A549 (cell line): ENCODE results near the gene MRPL55. TPM values are rescaled to one million over a fixed set of nuclear protein-coding genes. Genes with fewer than 3 reads are reported as not detected.

Source experiments
- ATAC-seq, 2 experiments: fragments of 200-7000 bp in 1 of 2; fragments of >200 bp in 1 of 2; cut with Nextera tagmentation in 1 of 2; cut with Tn5 transposase in 1 of 2; 3 replicates each; pipeline versions ENCODE4 v1.8.0 to v1.9.1; 2018 to 2020; ENCODE audit warnings: mild to moderate bottlenecking in 1 of 2, moderate library complexity in 1 of 2
- CTCF ChIA-PET: fragments of 300-600 bp; sonication (Branson Sonifier 250); formaldehyde crosslinking; extraction: SDS; loops from one replicate; lab custom pipeline; 2021; ENCODE audit warnings: antibody characterized with exemption, inconsistent platforms; lab: Yijun Ruan, JAX
- POLR2A ChIA-PET: fragments of 350-600 bp; formaldehyde crosslinking; extraction: SDS; loops from one replicate; lab custom pipeline; 2021; ENCODE audit warnings: antibody characterized with exemption, inconsistent platforms; lab: Yijun Ruan, JAX
- DNase-seq, 2 experiments: peaks; one replicate each; pipeline versions ENCODE4 v3.0.0 to v3.0.0-alpha.2; 2011 to 2016; ENCODE audit warnings: low read depth in 1 of 2, low spot score in 1 of 2
- FAIRE-seq: peaks from 2 replicates; lab custom pipeline; 2011; peaks lifted over from hg19 to GRCh38; lab: Jason Lieb, UNC
- H3K27ac ChIP-seq, 2 experiments: fragments of >200 bp; sonication (Bioruptor Twin); formaldehyde crosslinking; 3 replicates each; pipeline ENCODE4 v1.5.1; 2016 to 2017
- H3K4me1 ChIP-seq: fragments of >200 bp; sonication (Bioruptor Twin); formaldehyde crosslinking; 3 replicates; pipeline ENCODE4 v1.6.1; 2016
- H3K4me2 ChIP-seq: fragments of >200 bp; sonication (Bioruptor Twin); formaldehyde crosslinking; 3 replicates; pipeline ENCODE4 v1.6.1; 2016
- H3K4me3 ChIP-seq: fragments of >200 bp; sonication (Bioruptor Twin); formaldehyde crosslinking; 3 replicates; pipeline ENCODE4 v1.5.1; 2016
- H3K9me3 ChIP-seq: fragments of >200 bp; sonication (Bioruptor Twin); formaldehyde crosslinking; 3 replicates; pipeline ENCODE4 v1.6.1; 2016
- BHLHE40 ChIP-seq: IDR thresholded peaks from 2 replicates; pipeline ENCODE4 v1.6.1; 2012; ENCODE audit warnings: low read depth, low read length, inconsistent platforms
- CBX8 ChIP-seq: fragments of 200-600 bp; sonication (generic); IDR thresholded peaks from 2 replicates; pipeline ENCODE4 v1.6.1; 2016
- CEBPB ChIP-seq, 2 experiments: fragments of >200 bp in 1 of 2; sonication (Bioruptor Twin) in 1 of 2; formaldehyde crosslinking in 1 of 2; IDR thresholded peaks; 2 replicates each; pipeline ENCODE4 v1.6.1; 2012 to 2016
- CHD4 ChIP-seq: fragments of 200-600 bp; sonication (generic); IDR thresholded peaks from 2 replicates; pipeline ENCODE4 v1.6.1; 2016; ENCODE audit warnings: antibody characterized with exemption, mild to moderate bottlenecking, borderline replicate concordance
- CTCF ChIP-seq: fragments of >200 bp; sonication (Bioruptor Twin); formaldehyde crosslinking; IDR thresholded peaks from 3 replicates; pipeline ENCODE4 v1.5.1; 2016
- E2F6 ChIP-seq: IDR thresholded peaks from 2 replicates; pipeline ENCODE4 v1.6.1; 2012; ENCODE audit warnings: low read depth, borderline replicate concordance
- FOSB ChIP-seq: fragments of 250-450 bp; sonication (Bioruptor Pico); IDR thresholded peaks from 2 replicates; pipeline ENCODE4 v1.5.0; 2020; ENCODE audit warnings: mild to moderate bottlenecking, moderate library complexity
- FOXS1 ChIP-seq: fragments of 250-450 bp; sonication (Bioruptor Pico); IDR thresholded peaks from 2 replicates; pipeline ENCODE4 v1.5.0; 2020; ENCODE audit warnings: mild to moderate bottlenecking, moderate library complexity
- HEYL ChIP-seq: fragments of 250-450 bp; sonication (Bioruptor Pico); IDR thresholded peaks from 2 replicates; pipeline ENCODE4 v1.8.0; 2021; ENCODE audit warnings: mild to moderate bottlenecking, moderate library complexity
- HMGXB4 ChIP-seq: fragments of 250-450 bp; sonication (Bioruptor Pico); IDR thresholded peaks from 2 replicates; pipeline ENCODE4 v1.5.0; 2021; ENCODE audit warnings: mild to moderate bottlenecking, moderate library complexity, borderline replicate concordance
- HOXA7 ChIP-seq: fragments of 250-450 bp; sonication (Bioruptor Pico); IDR thresholded peaks from 2 replicates; pipeline ENCODE4 v1.5.0; 2020; ENCODE audit warnings: mild to moderate bottlenecking, moderate library complexity
- HOXB13 ChIP-seq: fragments of 250-450 bp; sonication (Bioruptor Pico); IDR thresholded peaks from 2 replicates; pipeline ENCODE4 v1.5.0; 2020; ENCODE audit warnings: low read depth, mild to moderate bottlenecking, moderate library complexity
- JUNB ChIP-seq: fragments of >200 bp; sonication (Bioruptor Twin); formaldehyde crosslinking; IDR thresholded peaks from 2 replicates; pipeline ENCODE4 v1.6.1; 2016
- KDM1A ChIP-seq: fragments of 200-600 bp; sonication (generic); IDR thresholded peaks from 2 replicates; pipeline ENCODE4 v1.6.1; 2016; ENCODE audit warnings: low read depth, mild to moderate bottlenecking
- MAFK ChIP-seq: fragments of 450-650 bp; IDR thresholded peaks from 2 replicates; pipeline ENCODE4 v1.6.1; 2014; ENCODE audit not compliant: partially characterized antibody
- MAX ChIP-seq: IDR thresholded peaks from 2 replicates; pipeline ENCODE4 v1.6.1; 2012
- MYC ChIP-seq: IDR thresholded peaks from 2 replicates; pipeline ENCODE4 v1.6.1; 2012; ENCODE audit warnings: mild to moderate bottlenecking, inconsistent platforms, low read length, improper control_type of control experiment, borderline replicate concordance
- PHF8 ChIP-seq: fragments of 200-600 bp; sonication (generic); IDR thresholded peaks from 2 replicates; pipeline ENCODE4 v1.6.1; 2016; ENCODE audit warnings: low read depth, mild to moderate bottlenecking, antibody characterized with exemption, moderate library complexity, borderline replicate concordance
- POLR2A ChIP-seq: IDR thresholded peaks from 2 replicates; pipeline ENCODE4 v1.6.1; 2012; ENCODE audit warnings: mild to moderate bottlenecking, low read length
- RAD21 ChIP-seq, 2 experiments: fragments of >200 bp in 1 of 2; sonication (Bioruptor Twin) in 1 of 2; formaldehyde crosslinking in 1 of 2; IDR thresholded peaks in 1 of 2; conservative IDR thresholded peaks in 1 of 2; 2 replicates in 1 of 2; 3 replicates in 1 of 2; pipeline ENCODE4 v1.6.1; 2012 to 2018; ENCODE audit warnings: inconsistent platforms in 1 of 2
- RARB ChIP-seq: fragments of 250-450 bp; sonication (Bioruptor Pico); IDR thresholded peaks from 2 replicates; pipeline ENCODE4 v1.8.0; 2021; ENCODE audit warnings: mild to moderate bottlenecking, moderate library complexity
- RCOR1 ChIP-seq: fragments of 150-350 bp; IDR thresholded peaks from 2 replicates; pipeline ENCODE4 v1.6.1; 2014; ENCODE audit warnings: antibody characterized with exemption, low read length, low read depth
- RFX5 ChIP-seq: fragments of 450-650 bp; IDR thresholded peaks from 2 replicates; pipeline ENCODE4 v1.7.1; 2014; ENCODE audit warnings: antibody characterized with exemption, mild to moderate bottlenecking, moderate library complexity
- RNF2 ChIP-seq: fragments of 200-600 bp; sonication (generic); IDR thresholded peaks from 2 replicates; pipeline ENCODE4 v1.6.1; 2016; ENCODE audit warnings: low read depth, mild to moderate bottlenecking, antibody characterized with exemption, moderate library complexity, borderline replicate concordance
- ZC3H11A ChIP-seq: fragments of 450-650 bp; IDR thresholded peaks from 2 replicates; pipeline ENCODE4 v1.6.1; 2014; ENCODE audit warnings: antibody characterized with exemption, mild to moderate bottlenecking
- ZFP36 ChIP-seq: fragments of 450-650 bp; IDR thresholded peaks from 2 replicates; pipeline ENCODE4 v1.6.1; 2014; ENCODE audit warnings: borderline replicate concordance; ENCODE audit not compliant: partially characterized antibody
- ZSCAN20 ChIP-seq: fragments of 250-450 bp; sonication (Bioruptor Pico); IDR thresholded peaks from 2 replicates; pipeline ENCODE4 v1.8.0; 2022; ENCODE audit warnings: mild to moderate bottlenecking, moderate library complexity
- WGBS: methylation state at CpG from one replicate; pipeline ENCODE4 v1.1.6; 2017; ENCODE audit errors: missing lambda C conversion rate; 5-methylcytosine and 5-hydroxymethylcytosine counted together
- polyA plus RNA-seq, 4 experiments: library from polyadenylated mRNA; depleted of rRNA in 3 of 4; stranded (reverse); fragments of >200 nt; fragmentation: RNase III in 1 of 4; extraction: RNeasy Plus Mini Kit Qiagen cat#74134 plus additional on column Dnase treatment in 1 of 4; gene quantifications; 2 replicates in 3 of 4; 3 replicates in 1 of 4; pipeline ENCODE4 v1.2.3, GENCODE V29; 2011 to 2017

MRPL55 gene
- polyA plus RNA-seq, 2 of the 4 experiments (the other 2 are of a cell fraction): 54.2 to 80.0 TPM

GRCh38 chr1:228059634-228060457 is 49.3 kb downstream of the MRPL55 start:
- 0% methylated on average over 11 of the region's 33 CpGs for WGBS
- POLR2A ChIA-PET: interaction anchor here (0.6 kb wide), 1 partner anchor 249 kb away, joined by 3 read pairs; no protein-coding TSS in a partner anchor
- TF ChIP-seq JUNB: no peak
- no peak for TF ChIP-seq CTCF
- TF ChIP-seq KDM1A: no peak
- peak; percentile 36; the same call in 1 of the 2 replicates for TF ChIP-seq MAX
- 0 out of 2 replicates have a peak, but pooled peaks have one; percentile 11 for TF ChIP-seq POLR2A
- no peak for TF ChIP-seq RAD21 (conservative IDR thresholded peaks at IDR 0.05 in 1 of 2, IDR thresholded peaks at IDR 0.05 in 1 of 2)
- no peak for TF ChIP-seq RARB
- TF ChIP-seq PHF8: peak; percentile 23; the same call in 1 of the 2 replicates
- TF ChIP-seq RNF2: no peak
- FAIRE-seq: no peak
- H3K4me1 ChIP-seq: peaks cover 12% of the 10 kb centered on the region; the same call in 2 of the 3 replicates
- peaks cover 4% of the 10 kb centered on the region; the same call in 2 of the 3 replicates for H3K9me3 ChIP-seq
- H3K4me2 ChIP-seq: peak overlapping the region; percentile 98
- H3K4me3 ChIP-seq: peak overlapping the region; percentile 59
- H3K27ac ChIP-seq: peak overlapping the region; percentile 64 to 84
- CTCF ChIA-PET: interaction anchor here (0.8 to 4.1 kb wide), 7 partner anchors 9 to 61 kb away, joined by 3 to 25 read pairs (median 4); partner anchors contain the start of gene ARF1
- peak; percentile 69 to 84 for ATAC-seq
- DNase-seq: peak; percentile 73 to 88

GRCh38 chr1:228058949-228059633 is 50.0 kb downstream of the MRPL55 start:
- POLR2A ChIA-PET: no interaction called here
- Histone ChIP-seq H3K27ac (peak overlapping the region in 1 of 2 experiments; percentile 84; a peak in 4 of 6 replicates), H3K4me3 (peak overlapping the region; percentile 59), H3K9me3 (peaks cover 5% of the 10 kb centered on the region; the same call in 2 of the 3 replicates), H3K4me1 (peaks cover 12% of the 10 kb centered on the region; the same call in 2 of the 3 replicates), H3K4me2 (peak overlapping the region; percentile 98)
- TF ChIP-seq HEYL (CRISPR knock-in tag): no peak
- no peak for TF ChIP-seq HMGXB4
- no peak for TF ChIP-seq ZSCAN20 (CRISPR knock-in tag)
- TF ChIP-seq RCOR1: no peak
- no peak for TF ChIP-seq CTCF
- no peak for TF ChIP-seq CHD4
- no peak for TF ChIP-seq RFX5
- TF ChIP-seq CBX8: no peak
- TF ChIP-seq FOSB (CRISPR knock-in tag): no peak
- no peak for TF ChIP-seq BHLHE40
- TF ChIP-seq HOXA7 (CRISPR knock-in tag): no peak
- no peak for TF ChIP-seq HOXB13 (CRISPR knock-in tag)
- no peak for TF ChIP-seq MAFK
- no peak for TF ChIP-seq FOXS1 (CRISPR knock-in tag)
- no peak for TF ChIP-seq E2F6
- TF ChIP-seq ZFP36: no peak
- no peak for TF ChIP-seq ZC3H11A
- TF ChIP-seq CEBPB (IDR thresholded peaks at IDR 0.05): no peak
- TF ChIP-seq MYC: no peak
- CTCF ChIA-PET: interaction anchor here (0.6 to 4.1 kb wide), 4 partner anchors 17 to 55 kb away, joined by 3 to 25 read pairs (median 4); no protein-coding TSS in a partner anchor
- no peak for DNase-seq
- peak in 1 of 2 experiments; percentile 26; a peak in 4 of 6 replicates for ATAC-seq
- FAIRE-seq: no peak
- 55% methylated on average over 28 of the region's 66 CpGs for WGBS
